Upper lobe of left lung (tissue), 4 donors: ENCODE data around the gene ZDHHC1.

Experiments used
- CTCF ChIP-seq, 6 experiments: fragments of 450-650 bp in 4 of 6; fragments of 200-600 bp in 2 of 6; sonication (generic) in 2 of 6; IDR thresholded peaks; one replicate each; pipeline ENCODE4 v1.5.1; 2016 to 2019; ENCODE audit warnings: antibody characterized with exemption in 6 of 6
- POLR2A ChIP-seq, 4 donors: fragments of 450-650 bp; IDR thresholded peaks; one replicate each; pipeline ENCODE4 v1.5.1; 2016 to 2017; ENCODE audit warnings: antibody characterized with exemption in 4 of 4, mild to moderate bottlenecking in 2 of 4
- POLR2AphosphoS5 ChIP-seq, 2 donors: sonication (generic); formaldehyde crosslinking; IDR thresholded peaks; one replicate each; pipeline ENCODE4 v1.5.1; 2017; ENCODE audit warnings: antibody characterized with exemption in 2 of 2

DNA sequence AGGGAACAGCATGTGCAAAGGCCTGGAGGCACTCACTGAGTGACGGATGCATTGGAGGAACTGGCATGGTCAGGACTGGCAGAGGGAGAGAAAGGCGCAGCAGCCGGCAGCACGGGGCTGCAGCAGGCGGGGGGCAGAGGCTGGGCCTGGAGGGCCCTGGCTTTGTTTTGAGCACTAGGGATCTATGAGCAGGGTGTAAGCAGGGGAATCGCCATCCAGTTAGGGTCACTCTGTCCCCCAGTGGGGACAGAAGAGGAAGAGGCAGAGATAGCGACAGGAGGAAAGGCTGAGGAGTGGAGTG, 28.8 kb upstream of the ZDHHC1 start:
- TF ChIP-seq CTCF (IDR thresholded peaks at IDR 0.05) (no peak), POLR2AphosphoS5 (IDR thresholded peaks at IDR 0.05) (no peak), POLR2A (IDR thresholded peaks at IDR 0.05) (no peak)
